Right atrium auricular region (tissue), 2 donors: ENCODE data around the gene CCDC157. TPM values are rescaled to one million over a fixed set of nuclear protein-coding genes. Genes with fewer than 3 reads are reported as not detected.

ENCODE experiments used
- DNase-seq: peaks from one replicate; pipeline ENCODE4 v3.0.0-alpha.2; 2019; ENCODE audit warnings: low spot score
- H3K27ac ChIP-seq, 2 donors: fragments of 200-600 bp; sonication (generic); 1 replicate in 1 of 2; 2 replicates in 1 of 2; pipeline ENCODE4 v1.5.1; 2016 to 2019
- H3K27me3 ChIP-seq, 2 donors: fragments of 200-600 bp; sonication (generic); one replicate each; pipeline versions ENCODE4 v1.5.1 to v1.6.0; 2017 to 2019
- H3K36me3 ChIP-seq: fragments of 200-600 bp; sonication (generic); one replicate; pipeline ENCODE4 v1.5.1; 2016
- H3K4me1 ChIP-seq, 2 donors: fragments of 200-600 bp; sonication (generic); one replicate each; pipeline versions ENCODE4 v1.5.1 to v1.6.0; 2017 to 2019
- H3K4me3 ChIP-seq, 2 donors: fragments of 200-600 bp; sonication (generic); 1 replicate in 1 of 2; 2 replicates in 1 of 2; pipeline ENCODE4 v1.5.1; 2017 to 2019; ENCODE audit warnings: mild to moderate bottlenecking in 1 of 2, moderate library complexity in 1 of 2
- H3K9me3 ChIP-seq, 2 donors: fragments of 200-600 bp; sonication (generic); one replicate each; pipeline ENCODE4 v1.5.1; 2019
- CTCF ChIP-seq, 2 donors: fragments of 200-600 bp; sonication (generic); IDR thresholded peaks; one replicate each; pipeline ENCODE4 v1.5.1; 2019; ENCODE audit warnings: antibody characterized with exemption in 2 of 2
- total RNA-seq, 2 donors: library from RNA; depleted of rRNA; stranded (reverse); fragments of >200 nt; gene quantifications; one replicate each; pipeline ENCODE4 v1.1.0, GENCODE V29; 2016

The CCDC157 gene
- total RNA-seq, 2 donors from 2014 or later: 0.26 to 0.55 TPM

- peaks cover 0 to 19% of the 10 kb centered on the region in 2 donors for H3K4me1 ChIP-seq
- peaks cover 8% of the 10 kb centered on the region for H3K36me3 ChIP-seq
- no peak for DNase-seq
- no peaks in the 10 kb centered on the region for H3K27me3 ChIP-seq
- no peak overlapping the region for H3K4me3 ChIP-seq
- TF ChIP-seq CTCF (IDR thresholded peaks at IDR 0.05): no peak
- no peaks in the 10 kb centered on the region for H3K9me3 ChIP-seq
- H3K27ac ChIP-seq: no peak overlapping the region
Observed at GRCh38 chr22:30380011-30380410, 23.2 kb downstream of the CCDC157 start.

GRCh38 chr22:30381264-30381663 is 24.5 kb downstream of the CCDC157 start:
- Histone ChIP-seq H3K9me3 (no peaks in the 10 kb centered on the region), H3K27ac (peak overlapping the region in 1 of 2 donors; percentile 48), H3K27me3 (no peaks in the 10 kb centered on the region), H3K4me3 (no peak overlapping the region), H3K4me1 (peaks cover 0 to 19% of the 10 kb centered on the region in 2 donors), H3K36me3 (peaks cover 8% of the 10 kb centered on the region)
- no peak for TF ChIP-seq CTCF (IDR thresholded peaks at IDR 0.05)
- no peak for DNase-seq

GRCh38 chr22:30382340-30382739 is 25.5 kb downstream of the CCDC157 start:
- DNase-seq: no peak
- no peaks in the 10 kb centered on the region for H3K27me3 ChIP-seq
- H3K27ac ChIP-seq: peak overlapping the region in 1 of 2 donors; percentile 75
- TF ChIP-seq CTCF (IDR thresholded peaks at IDR 0.05): no peak
- H3K9me3 ChIP-seq: no peaks in the 10 kb centered on the region
- no peak overlapping the region for H3K4me3 ChIP-seq
- peaks cover 0 to 24% of the 10 kb centered on the region in 2 donors for H3K4me1 ChIP-seq
- peaks cover 8% of the 10 kb centered on the region for H3K36me3 ChIP-seq

- no peak for DNase-seq
- Histone ChIP-seq H3K27ac (peak overlapping the region in 1 of 2 donors; percentile 75), H3K4me1 (peaks cover 0 to 28% of the 10 kb centered on the region in 2 donors)
Observed at GRCh38 chr22:30383061-30383460, 26.3 kb downstream of the CCDC157 start.

DNA sequence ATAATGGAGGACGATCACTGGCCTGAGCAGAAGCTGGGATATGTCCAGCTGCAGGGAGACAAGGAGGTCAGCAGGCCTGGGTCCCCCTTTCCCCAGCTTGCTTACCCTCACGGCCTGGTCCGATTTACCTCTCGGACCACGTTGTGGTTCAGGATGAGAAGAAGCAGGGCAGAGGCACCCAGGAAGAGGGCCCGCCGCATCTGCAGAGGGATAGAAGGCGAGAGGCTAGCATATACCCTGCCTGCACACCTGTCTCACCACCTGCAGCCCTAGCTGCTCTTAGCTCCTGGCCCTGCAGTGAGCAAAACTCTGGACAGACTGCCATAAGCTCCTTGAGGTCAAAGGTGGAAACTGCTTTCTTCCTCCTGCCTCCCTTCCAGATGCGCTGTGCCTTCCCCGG is 29.1 kb downstream of the CCDC157 start:
- H3K27ac ChIP-seq: no peak overlapping the region
- TF ChIP-seq CTCF (IDR thresholded peaks at IDR 0.05): no peak
- no peak for DNase-seq

More at GRCh38 chr22:30383061-30383460, 26.3 kb downstream of the CCDC157 start:
- no peak for TF ChIP-seq CTCF (IDR thresholded peaks at IDR 0.05)
- no peaks in the 10 kb centered on the region for H3K9me3 ChIP-seq
- peaks cover 8% of the 10 kb centered on the region for H3K36me3 ChIP-seq
- H3K4me3 ChIP-seq: no peak overlapping the region
- no peaks in the 10 kb centered on the region for H3K27me3 ChIP-seq

DNA sequence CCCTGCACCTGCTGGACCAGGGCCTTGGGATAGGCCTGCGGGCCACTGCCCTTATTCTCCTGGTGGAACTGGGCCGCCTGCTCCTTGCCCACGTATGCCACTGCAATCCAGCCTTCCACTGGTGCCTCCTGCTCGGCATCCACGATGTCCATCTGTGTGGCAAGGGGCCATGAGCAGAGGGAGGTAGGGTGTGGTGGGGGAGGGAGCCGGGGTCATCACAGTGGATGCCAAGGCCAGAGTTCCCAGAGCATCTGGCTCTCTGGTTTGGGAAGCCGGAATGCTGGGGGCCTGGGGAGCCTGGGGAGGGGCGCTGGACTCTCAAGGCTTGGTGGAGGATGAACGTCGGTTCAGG is 29.8 kb downstream of the CCDC157 start:
- H3K9me3 ChIP-seq: no peaks in the 10 kb centered on the region
- H3K27ac ChIP-seq: peak overlapping the region; percentile 69 to 76
- no peak for DNase-seq
- no peaks in the 10 kb centered on the region for H3K27me3 ChIP-seq
- H3K4me3 ChIP-seq: peak overlapping the region; percentile 54 to 61
- H3K36me3 ChIP-seq: no peaks in the 10 kb centered on the region
- peaks cover 0 to 28% of the 10 kb centered on the region in 2 donors for H3K4me1 ChIP-seq
- TF ChIP-seq CTCF (IDR thresholded peaks at IDR 0.05): no peak

More for the DNA sequence above, 29.1 kb downstream of the CCDC157 start:
- Histone ChIP-seq H3K27me3 (no peaks in the 10 kb centered on the region), H3K4me1 (peaks cover 0 to 28% of the 10 kb centered on the region in 2 donors), H3K4me3 (no peak overlapping the region), H3K36me3 (no peaks in the 10 kb centered on the region), H3K9me3 (no peaks in the 10 kb centered on the region)
